CD4-positive, alpha-beta T cell (primary cell): Measurements from ENCODE around the gene ORM1. TPM values are rescaled to one million over a fixed set of nuclear protein-coding genes. Genes with fewer than 3 reads are reported as not detected.

Experiments
- ATAC-seq: fragments of 200-7000 bp; cut with Tn5 transposase; one replicate; pipeline ENCODE4 v1.10.0; 2022; ENCODE audit warnings: mild to moderate bottlenecking; ENCODE audit not compliant: poor library complexity
- CTCF ChIA-PET: fragments of 350-600 bp; sonication (Branson Sonifier 250); formaldehyde crosslinking; loops from one replicate; lab custom pipeline; 2021; ENCODE audit warnings: antibody characterized with exemption, inconsistent platforms; lab: Charles Lee
- POLR2A ChIA-PET: fragments of 350-600 bp; sonication (Branson Sonifier 250); formaldehyde crosslinking; loops from one replicate; lab custom pipeline; 2021; ENCODE audit warnings: antibody characterized with exemption, inconsistent platforms; lab: Charles Lee
- DNase-seq, 14 experiments: peaks; one replicate each; pipeline ENCODE4 v3.0.0-alpha.2; 2013 to 2020; ENCODE audit warnings: mixed read lengths in 2 of 14
- H3K27ac ChIP-seq, 2 donors: one replicate each; pipeline versions ENCODE4 v1.5.1 to v1.7.0; 2013; ENCODE audit warnings: low read length in 2 of 2, low read depth in 1 of 2, mild to moderate bottlenecking in 1 of 2
- H3K27me3 ChIP-seq, 2 experiments: 1 replicate in 1 of 2; 2 replicates in 1 of 2; pipeline versions ENCODE4 v1.6.1 to v1.7.0; 2013; ENCODE audit warnings: low read length in 2 of 2, control low read depth in 1 of 2, mild to moderate bottlenecking in 1 of 2, moderate library complexity in 1 of 2; ENCODE audit not compliant: insufficient read depth in 2 of 2, control insufficient read depth in 1 of 2
- H3K36me3 ChIP-seq: one replicate; pipeline ENCODE4 v1.6.1; 2013; ENCODE audit warnings: low read length, control low read depth; ENCODE audit not compliant: insufficient read depth
- H3K4me1 ChIP-seq: one replicate; pipeline ENCODE4 v1.6.1; 2013; ENCODE audit warnings: low read length, control low read depth; ENCODE audit not compliant: insufficient read depth
- H3K4me3 ChIP-seq: one replicate; pipeline ENCODE4 v1.5.1; 2013; ENCODE audit warnings: mild to moderate bottlenecking, low read length, moderate library complexity
- H3K9me3 ChIP-seq, 2 experiments: 1 replicate in 1 of 2; 2 replicates in 1 of 2; pipeline versions ENCODE4 v1.6.1 to v1.7.0; 2013; ENCODE audit warnings: low read length in 2 of 2, mild to moderate bottlenecking in 2 of 2, control low read depth in 1 of 2, moderate library complexity in 1 of 2; ENCODE audit not compliant: control insufficient read depth in 1 of 2, insufficient read depth in 1 of 2
- H3K27ac Mint-ChIP-seq: one replicate; pipeline ENCODE4 v1.8.0; 2020; ENCODE audit warnings: mixed read lengths
- H3K27me3 Mint-ChIP-seq: one replicate; pipeline ENCODE4 v1.8.0; 2021; ENCODE audit warnings: mixed read lengths
- H3K36me3 Mint-ChIP-seq: one replicate; pipeline ENCODE4 v1.8.0; 2021; ENCODE audit warnings: low read depth, mixed read lengths
- H3K4me1 Mint-ChIP-seq: one replicate; pipeline ENCODE4 v1.8.0; 2021; ENCODE audit warnings: low read depth, mixed read lengths
- H3K4me3 Mint-ChIP-seq: one replicate; pipeline ENCODE4 v1.8.0; 2020; ENCODE audit warnings: mild to moderate bottlenecking, mixed read lengths
- H3K9me3 Mint-ChIP-seq: one replicate; pipeline ENCODE4 v1.8.0; 2020; ENCODE audit warnings: mixed read lengths
- intact Hi-C, 2 experiments: fragments of 100-400 bp; cut with DNase I in 1 of 2; cut with micrococcal nuclease in 1 of 2; formaldehyde crosslinking; loops; one replicate each; pipeline versions ENCODE4 v1.15.1 to v1.9.0; 2023 to 2025; cut with DNase I, micrococcal nuclease
- total RNA-seq, 174 experiments: library from RNA in 2 of 174; stranded (reverse) in 2 of 174; gene quantifications; one replicate each; pipeline ENCODE4 v1.2.3 and lab custom pipeline; 2021 to 2026
- TF ChIP-seq, protein P1 (sequence below): fragments of 200-600 bp; IDR thresholded peaks from one replicate; pipeline ENCODE4 v1.8.0; 2022; ENCODE audit warnings: antibody characterized with exemption, mild to moderate bottlenecking

The ORM1 gene
- total RNA-seq, 2 experiments from 2014 or later: not detected

GRCh38 chr9:114301798-114302565 is 20.9 kb upstream of the ORM1 start:
- CTCF ChIA-PET: no interaction called here

DNA sequence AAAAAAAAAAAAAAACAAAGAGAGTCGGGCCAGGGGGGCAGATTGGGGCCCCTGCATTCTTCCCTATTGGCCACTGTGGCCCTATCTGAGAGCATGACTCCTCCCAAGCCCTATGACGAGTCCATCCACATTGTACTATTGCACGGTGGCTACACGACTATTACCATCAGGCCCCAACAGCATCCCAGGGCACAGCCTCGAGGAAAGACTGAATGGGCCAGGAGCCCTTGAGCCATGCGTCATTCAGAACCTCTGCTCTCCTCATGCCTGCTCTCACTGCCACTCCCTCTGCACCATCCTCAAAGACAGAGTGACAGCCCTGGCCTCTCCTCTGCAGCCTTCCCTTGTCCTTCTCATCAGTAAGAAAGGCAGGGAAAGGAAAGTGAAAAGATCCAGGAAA is 20.2 kb upstream of the ORM1 start:
- intact Hi-C loops: no loop called here
- no peaks in the 10 kb centered on the region for H3K27me3 ChIP-seq
- H3K27ac ChIP-seq: no peak overlapping the region
- TF ChIP-seq, protein P1, sequence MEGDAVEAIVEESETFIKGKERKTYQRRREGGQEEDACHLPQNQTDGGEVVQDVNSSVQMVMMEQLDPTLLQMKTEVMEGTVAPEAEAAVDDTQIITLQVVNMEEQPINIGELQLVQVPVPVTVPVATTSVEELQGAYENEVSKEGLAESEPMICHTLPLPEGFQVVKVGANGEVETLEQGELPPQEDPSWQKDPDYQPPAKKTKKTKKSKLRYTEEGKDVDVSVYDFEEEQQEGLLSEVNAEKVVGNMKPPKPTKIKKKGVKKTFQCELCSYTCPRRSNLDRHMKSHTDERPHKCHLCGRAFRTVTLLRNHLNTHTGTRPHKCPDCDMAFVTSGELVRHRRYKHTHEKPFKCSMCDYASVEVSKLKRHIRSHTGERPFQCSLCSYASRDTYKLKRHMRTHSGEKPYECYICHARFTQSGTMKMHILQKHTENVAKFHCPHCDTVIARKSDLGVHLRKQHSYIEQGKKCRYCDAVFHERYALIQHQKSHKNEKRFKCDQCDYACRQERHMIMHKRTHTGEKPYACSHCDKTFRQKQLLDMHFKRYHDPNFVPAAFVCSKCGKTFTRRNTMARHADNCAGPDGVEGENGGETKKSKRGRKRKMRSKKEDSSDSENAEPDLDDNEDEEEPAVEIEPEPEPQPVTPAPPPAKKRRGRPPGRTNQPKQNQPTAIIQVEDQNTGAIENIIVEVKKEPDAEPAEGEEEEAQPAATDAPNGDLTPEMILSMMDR: no peak
- H3K36me3 ChIP-seq: no peaks in the 10 kb centered on the region
- ATAC-seq (no peak), DNase-seq (no peak)
- ChIA-PET CTCF (no interaction called here), POLR2A (no interaction called here)
- H3K9me3 ChIP-seq: no peaks in the 10 kb centered on the region
- Mint-ChIP-seq H3K36me3 (no peaks in the 10 kb centered on the region), H3K4me3 (no peak overlapping the region), H3K4me1 (peaks cover 4% of the 10 kb centered on the region), H3K9me3 (no peaks in the 10 kb centered on the region), H3K27me3 (no peaks in the 10 kb centered on the region), H3K27ac (no peak overlapping the region)
- H3K4me3 ChIP-seq: no peak overlapping the region
- peaks cover 6% of the 10 kb centered on the region for H3K4me1 ChIP-seq

More at GRCh38 chr9:114301798-114302565, 20.9 kb upstream of the ORM1 start:
- Mint-ChIP-seq H3K9me3 (no peaks in the 10 kb centered on the region), H3K27ac (no peak overlapping the region), H3K4me1 (peaks cover 4% of the 10 kb centered on the region), H3K4me3 (no peak overlapping the region), H3K27me3 (no peaks in the 10 kb centered on the region), H3K36me3 (no peaks in the 10 kb centered on the region)
- no peaks in the 10 kb centered on the region for H3K27me3 ChIP-seq
- no peak for DNase-seq
- no peak overlapping the region for H3K27ac ChIP-seq
- POLR2A ChIA-PET: no interaction called here
- TF ChIP-seq, protein P1: no peak
- H3K4me3 ChIP-seq: no peak overlapping the region
- no peak for ATAC-seq
- no peaks in the 10 kb centered on the region for H3K9me3 ChIP-seq
- H3K4me1 ChIP-seq: peaks cover 6% of the 10 kb centered on the region
- intact Hi-C loops: no loop called here
- no peaks in the 10 kb centered on the region for H3K36me3 ChIP-seq

GRCh38 chr9:114303571-114303970 is 19.3 kb upstream of the ORM1 start:
- Histone ChIP-seq H3K27ac (no peak overlapping the region), H3K4me1 (peaks cover 6% of the 10 kb centered on the region), H3K4me3 (no peak overlapping the region), H3K9me3 (no peaks in the 10 kb centered on the region), H3K27me3 (no peaks in the 10 kb centered on the region), H3K36me3 (no peaks in the 10 kb centered on the region)
- DNase-seq (peak in 1 of 14 experiments; percentile 7), ATAC-seq (no peak)
- Mint-ChIP-seq H3K27me3 (no peaks in the 10 kb centered on the region), H3K4me3 (no peak overlapping the region), H3K27ac (no peak overlapping the region), H3K4me1 (peaks cover 4% of the 10 kb centered on the region), H3K9me3 (no peaks in the 10 kb centered on the region), H3K36me3 (no peaks in the 10 kb centered on the region)
- ChIA-PET POLR2A (no interaction called here), CTCF (no interaction called here)
- TF ChIP-seq, protein P1: no peak
- intact Hi-C loops: no loop called here
